Common myeloid progenitor, CD34-positive (primary cell): Measurements from ENCODE around the gene SH3TC1.

Source experiments
- CTCF ChIA-PET: fragments of 350-600 bp; sonication (Branson Sonifier 250); formaldehyde crosslinking; loops from one replicate; lab custom pipeline; 2021; ENCODE audit warnings: antibody characterized with exemption; lab: Charles Lee
- POLR2A ChIA-PET: fragments of 350-600 bp; sonication (Branson Sonifier 250); formaldehyde crosslinking; loops from one replicate; lab custom pipeline; 2021; ENCODE audit warnings: antibody characterized with exemption; lab: Charles Lee
- DNase-seq, 3 donors: peaks; one replicate each; pipeline versions ENCODE4 v3.0.0 to v3.0.0-alpha.2; 2013
- H3K27ac ChIP-seq, 2 experiments: 1 replicate in 1 of 2; 2 replicates in 1 of 2; pipeline ENCODE4 v1.7.0; 2013; ENCODE audit warnings: inconsistent platforms in 2 of 2, low read length in 2 of 2, mild to moderate bottlenecking in 2 of 2, low read depth in 1 of 2, moderate library complexity in 1 of 2; ENCODE audit not compliant: severe bottlenecking in 2 of 2, insufficient read depth in 1 of 2, poor library complexity in 1 of 2
- H3K27me3 ChIP-seq, 5 experiments: replicated peaks in 2 of 5; 1 replicate in 3 of 5; 2 replicates in 2 of 5; pipeline versions ENCODE4 v1.6.1 to v1.7.0; 2013; ENCODE audit warnings: low read length in 4 of 5, mild to moderate bottlenecking in 2 of 5, moderate library complexity in 2 of 5, inconsistent platforms in 1 of 5; ENCODE audit not compliant: insufficient read depth in 5 of 5, control insufficient read depth in 4 of 5
- H3K36me3 ChIP-seq, 4 experiments: 1 replicate in 2 of 4; 2 replicates in 2 of 4; pipeline versions ENCODE4 v1.6.1 to v1.7.0; 2013; ENCODE audit warnings: low read length in 3 of 4, control low read depth in 1 of 4, mild to moderate bottlenecking in 1 of 4; ENCODE audit not compliant: control insufficient read depth in 4 of 4, insufficient read depth in 4 of 4
- H3K4me1 ChIP-seq, 4 experiments: 1 replicate in 3 of 4; 2 replicates in 1 of 4; pipeline versions ENCODE4 v1.6.1 to v1.7.1; 2013; ENCODE audit warnings: low read length in 3 of 4, mild to moderate bottlenecking in 3 of 4, control low read depth in 1 of 4, inconsistent platforms in 1 of 4, moderate library complexity in 1 of 4; ENCODE audit not compliant: control insufficient read depth in 4 of 4, insufficient read depth in 4 of 4; ENCODE audit errors: control extremely low read depth in 1 of 4
- H3K4me3 ChIP-seq, 7 experiments: 1 replicate in 4 of 7; 2 replicates in 3 of 7; pipeline versions ENCODE4 v1.5.1 to v1.7.0; 2013; ENCODE audit warnings: mild to moderate bottlenecking in 7 of 7, low read length in 6 of 7, moderate library complexity in 6 of 7, inconsistent platforms in 2 of 7, low read depth in 2 of 7, control low read depth in 1 of 7; ENCODE audit not compliant: insufficient read depth in 4 of 7, control insufficient read depth in 1 of 7; ENCODE audit errors: extremely low read depth in 1 of 7
- H3K9me3 ChIP-seq, 5 experiments: 1 replicate in 4 of 5; 2 replicates in 1 of 5; pipeline versions ENCODE4 v1.6.1 to v1.7.1; 2013; ENCODE audit warnings: low read length in 4 of 5, mild to moderate bottlenecking in 2 of 5, inconsistent platforms in 1 of 5, low read depth in 1 of 5, moderate library complexity in 1 of 5; ENCODE audit not compliant: control insufficient read depth in 4 of 5, insufficient read depth in 2 of 5; ENCODE audit errors: control extremely low read depth in 1 of 5
- WGBS: methylation state at CpG from one replicate; pipeline ENCODE4 v1.1.5; 2013; ENCODE audit not compliant: insufficient coverage; 5-methylcytosine and 5-hydroxymethylcytosine counted together

SH3TC1 gene

GRCh38 chr4:8289956-8290700, 91.0 kb downstream of the SH3TC1 start:
- H3K36me3 ChIP-seq = peaks cover 2 to 15% (median 5%) of the 10 kb centered on the region in 4 experiments
- 93% methylated on average over 23 of the region's 29 CpGs for WGBS
- H3K27me3 ChIP-seq = no peaks in the 10 kb centered on the region
- H3K4me3 ChIP-seq = no peak overlapping the region
- H3K9me3 ChIP-seq = no peaks in the 10 kb centered on the region
- H3K4me1 ChIP-seq = no peaks in the 10 kb centered on the region
- H3K27ac ChIP-seq = no peak overlapping the region
- no peak for DNase-seq
- ChIA-PET POLR2A (no interaction called here), CTCF (interaction anchor here (0.9 kb wide), 1 partner anchor 14 kb away, joined by 3 read pairs; no protein-coding TSS in a partner anchor)

- H3K36me3 ChIP-seq = peaks cover 2 to 19% (median 6%) of the 10 kb centered on the region in 4 experiments
- H3K4me3 ChIP-seq = no peak overlapping the region
- peaks cover 0 to 5% (median 5%) of the 10 kb centered on the region in 4 experiments for H3K4me1 ChIP-seq
- DNase-seq = no peak
- POLR2A ChIA-PET = no interaction called here
- CTCF ChIA-PET = interaction anchor here (0.9 kb wide), 1 partner anchor 14 kb away, joined by 3 read pairs; no protein-coding TSS in a partner anchor
- H3K27ac ChIP-seq = no peak overlapping the region
- no peaks in the 10 kb centered on the region for H3K9me3 ChIP-seq
- H3K27me3 ChIP-seq = no peaks in the 10 kb centered on the region
- WGBS = 87% methylated on average over 8 of the region's 8 CpGs
Observed at GRCh38 chr4:8290701-8290970, 91.5 kb downstream of the SH3TC1 start.
